HUES48 (cell line): ENCODE data around the gene FAM117A.

Experiments
- H3K27ac ChIP-seq: one replicate; pipeline ENCODE4 v1.7.0; 2013; ENCODE audit warnings: low read depth, low read length, inconsistent platforms
- H3K27me3 ChIP-seq: 2 replicates; pipeline ENCODE4 v1.6.1; 2013; ENCODE audit warnings: mild to moderate bottlenecking, low read length; ENCODE audit not compliant: control insufficient read depth, insufficient read depth
- H3K36me3 ChIP-seq: 2 replicates; pipeline ENCODE4 v1.6.1; 2013; ENCODE audit warnings: low read length; ENCODE audit not compliant: control insufficient read depth, insufficient read depth
- H3K4me1 ChIP-seq: 2 replicates; pipeline ENCODE4 v1.6.1; 2013; ENCODE audit warnings: mild to moderate bottlenecking, low read length; ENCODE audit not compliant: control insufficient read depth, insufficient read depth
- H3K4me3 ChIP-seq: 2 replicates; pipeline ENCODE4 v1.5.1; 2013; ENCODE audit warnings: mild to moderate bottlenecking, low read depth, low read length
- H3K9ac ChIP-seq: 2 replicates; pipeline ENCODE4 v1.6.1; 2013; ENCODE audit warnings: mild to moderate bottlenecking, low read depth, low read length, moderate library complexity
- H3K9me3 ChIP-seq: 2 replicates; pipeline ENCODE4 v1.6.1; 2013; ENCODE audit warnings: low read length; ENCODE audit not compliant: control insufficient read depth, insufficient read depth

The FAM117A gene

GRCh38 chr17:49749730-49750129 is 14.2 kb downstream of the FAM117A start:
- Histone ChIP-seq H3K27me3 (no peaks in the 10 kb centered on the region), H3K9me3 (no peaks in the 10 kb centered on the region), H3K4me1 (no peaks in the 10 kb centered on the region), H3K9ac (no peak overlapping the region), H3K4me3 (no peak overlapping the region), H3K36me3 (peaks cover 19% of the 10 kb centered on the region; the same call in 1 of the 2 replicates), H3K27ac (no peak overlapping the region)

- Histone ChIP-seq H3K27ac (no peak overlapping the region), H3K27me3 (no peaks in the 10 kb centered on the region), H3K36me3 (peaks cover 19% of the 10 kb centered on the region; the same call in 1 of the 2 replicates), H3K9me3 (no peaks in the 10 kb centered on the region), H3K4me1 (no peaks in the 10 kb centered on the region), H3K9ac (no peak overlapping the region), H3K4me3 (no peak overlapping the region)
These were observed 15.1 kb downstream of the FAM117A start for GRCh38 chr17:49748791-49749190.

GRCh38 chr17:49748223-49748622 is 15.7 kb downstream of the FAM117A start:
- no peak overlapping the region for H3K9ac ChIP-seq
- no peak overlapping the region for H3K4me3 ChIP-seq

GRCh38 chr17:49747632-49748031 is 16.3 kb downstream of the FAM117A start:
- Histone ChIP-seq H3K9me3 (no peaks in the 10 kb centered on the region), H3K36me3 (peaks cover 19% of the 10 kb centered on the region; the same call in 1 of the 2 replicates), H3K27ac (no peak overlapping the region), H3K27me3 (no peaks in the 10 kb centered on the region), H3K4me1 (no peaks in the 10 kb centered on the region), H3K4me3 (no peak overlapping the region), H3K9ac (no peak overlapping the region)

More at GRCh38 chr17:49748223-49748622, 15.7 kb downstream of the FAM117A start:
- no peak overlapping the region for H3K27ac ChIP-seq
- no peaks in the 10 kb centered on the region for H3K27me3 ChIP-seq
- no peaks in the 10 kb centered on the region for H3K9me3 ChIP-seq
- no peaks in the 10 kb centered on the region for H3K4me1 ChIP-seq
- peaks cover 19% of the 10 kb centered on the region; the same call in 1 of the 2 replicates for H3K36me3 ChIP-seq

GRCh38 chr17:49746791-49747490 is 17.0 kb downstream of the FAM117A start:
- H3K9ac ChIP-seq: no peak overlapping the region
- H3K4me3 ChIP-seq: no peak overlapping the region
- no peak overlapping the region for H3K27ac ChIP-seq
- H3K4me1 ChIP-seq: no peaks in the 10 kb centered on the region
- H3K27me3 ChIP-seq: no peaks in the 10 kb centered on the region
- peaks cover 19% of the 10 kb centered on the region; the same call in 1 of the 2 replicates for H3K36me3 ChIP-seq
- no peaks in the 10 kb centered on the region for H3K9me3 ChIP-seq

- Histone ChIP-seq H3K4me1 (no peaks in the 10 kb centered on the region), H3K9ac (no peak overlapping the region), H3K36me3 (peaks cover 19% of the 10 kb centered on the region; the same call in 1 of the 2 replicates), H3K9me3 (no peaks in the 10 kb centered on the region), H3K27me3 (no peaks in the 10 kb centered on the region), H3K4me3 (no peak overlapping the region), H3K27ac (no peak overlapping the region)
These were observed 18.5 kb downstream of the FAM117A start for GRCh38 chr17:49745175-49746139.

GRCh38 chr17:49742166-49742638 is 21.7 kb downstream of the FAM117A start:
- H3K9me3 ChIP-seq: no peaks in the 10 kb centered on the region
- H3K9ac ChIP-seq: no peak overlapping the region
- H3K36me3 ChIP-seq: 0 out of 2 replicates have a peak, but pooled peaks cover 4% of the 10 kb centered on the region
- no peaks in the 10 kb centered on the region for H3K4me1 ChIP-seq
- no peak overlapping the region for H3K27ac ChIP-seq
- no peak overlapping the region for H3K4me3 ChIP-seq
- H3K27me3 ChIP-seq: no peaks in the 10 kb centered on the region

- H3K9ac ChIP-seq: no peak overlapping the region
- H3K36me3 ChIP-seq: 0 out of 2 replicates have a peak, but pooled peaks cover 4% of the 10 kb centered on the region
- no peaks in the 10 kb centered on the region for H3K4me1 ChIP-seq
- no peak overlapping the region for H3K27ac ChIP-seq
- H3K9me3 ChIP-seq: no peaks in the 10 kb centered on the region
- H3K4me3 ChIP-seq: no peak overlapping the region
- no peaks in the 10 kb centered on the region for H3K27me3 ChIP-seq
These were observed 22.2 kb downstream of the FAM117A start for GRCh38 chr17:49741692-49742076.

- Histone ChIP-seq H3K9me3 (no peaks in the 10 kb centered on the region), H3K36me3 (0 out of 2 replicates have a peak, but pooled peaks cover 4% of the 10 kb centered on the region), H3K27ac (no peak overlapping the region), H3K27me3 (no peaks in the 10 kb centered on the region), H3K9ac (no peak overlapping the region), H3K4me1 (no peaks in the 10 kb centered on the region), H3K4me3 (no peak overlapping the region)
These were observed 22.8 kb downstream of the FAM117A start for GRCh38 chr17:49741009-49741691.

GRCh38 chr17:49739641-49740271 is 24.2 kb downstream of the FAM117A start:
- H3K4me3 ChIP-seq: no peak overlapping the region
- no peaks in the 10 kb centered on the region for H3K9me3 ChIP-seq
- no peaks in the 10 kb centered on the region for H3K36me3 ChIP-seq
- H3K4me1 ChIP-seq: no peaks in the 10 kb centered on the region
- no peak overlapping the region for H3K27ac ChIP-seq
- H3K27me3 ChIP-seq: no peaks in the 10 kb centered on the region
- H3K9ac ChIP-seq: no peak overlapping the region
